MM.1S (cell line): Measurements from ENCODE around the gene TCF7L2.

ENCODE experiments used
- DNase-seq: peaks from one replicate; pipeline ENCODE4 v3.0.0-alpha.2; 2015
- H2AFZ ChIP-seq: fragments of 300-600 bp; sonication (generic); 2 replicates; pipeline ENCODE4 v1.6.0; 2016; ENCODE audit warnings: antibody characterized with exemption, low read length
- H3F3A ChIP-seq: fragments of 300-600 bp; sonication (generic); 2 replicates; pipeline ENCODE4 v1.6.1; 2016; ENCODE audit warnings: mild to moderate bottlenecking, antibody characterized with exemption, low read length, moderate library complexity, mixed read lengths; ENCODE audit not compliant: insufficient read depth
- H3K27ac ChIP-seq: fragments of 300-600 bp; sonication (generic); 2 replicates; pipeline ENCODE4 v1.5.1; 2016; ENCODE audit warnings: mild to moderate bottlenecking, low read length
- H3K27me3 ChIP-seq: fragments of 300-600 bp; sonication (generic); replicated peaks from 2 replicates; pipeline ENCODE4 v1.6.0; 2016; ENCODE audit warnings: low read length; ENCODE audit not compliant: insufficient read depth
- H3K36me3 ChIP-seq: fragments of 300-600 bp; sonication (generic); replicated peaks from 2 replicates; pipeline ENCODE4 v1.6.1; 2016; ENCODE audit warnings: mild to moderate bottlenecking, low read length, mixed read lengths; ENCODE audit not compliant: insufficient read depth
- H3K4me1 ChIP-seq: fragments of 300-600 bp; sonication (generic); 2 replicates; pipeline ENCODE4 v1.6.1; 2016; ENCODE audit warnings: low read length, mixed read lengths
- H3K4me2 ChIP-seq: fragments of 300-600 bp; sonication (generic); 2 replicates; pipeline ENCODE4 v1.6.0; 2016; ENCODE audit warnings: low read depth, low read length
- H3K4me3 ChIP-seq: fragments of 300-600 bp; sonication (generic); 2 replicates; pipeline ENCODE4 v1.5.1; 2016; ENCODE audit warnings: low read length, mixed read lengths
- H3K79me2 ChIP-seq: fragments of 300-600 bp; sonication (generic); 2 replicates; pipeline ENCODE4 v1.6.1; 2016; ENCODE audit warnings: mixed run types, low read length, mixed read lengths
- H3K9ac ChIP-seq: fragments of 300-600 bp; sonication (generic); 2 replicates; pipeline ENCODE4 v1.6.1; 2016; ENCODE audit warnings: low read length, mixed read lengths
- H3K9me2 ChIP-seq: fragments of 300-600 bp; sonication (generic); replicated peaks from 2 replicates; pipeline ENCODE4 v1.6.1; 2016; ENCODE audit warnings: mild to moderate bottlenecking, low read length, mixed read lengths; ENCODE audit not compliant: insufficient read depth
- H3K9me3 ChIP-seq: fragments of 300-600 bp; sonication (generic); replicated peaks from 2 replicates; pipeline ENCODE4 v1.6.1; 2016; ENCODE audit warnings: mild to moderate bottlenecking, low read length, mixed read lengths; ENCODE audit not compliant: insufficient read depth
- H4K20me1 ChIP-seq: fragments of 300-600 bp; sonication (generic); 2 replicates; pipeline ENCODE4 v1.6.1; 2016; ENCODE audit warnings: mild to moderate bottlenecking, low read length, moderate library complexity, mixed read lengths; ENCODE audit not compliant: insufficient read depth
- EZH2 ChIP-seq: fragments of 300-600 bp; sonication (generic); optimal IDR thresholded peaks from 2 replicates; pipeline ENCODE3; 2017; ENCODE audit warnings: low read depth, mild to moderate bottlenecking, antibody characterized with exemption, low read length, mixed read lengths
- EZH2phosphoT487 ChIP-seq: fragments of 300-600 bp; sonication (generic); IDR thresholded peaks from 2 replicates; pipeline ENCODE4 v1.6.1; 2018; ENCODE audit warnings: antibody characterized with exemption, low read length
- TF ChIP-seq, protein P1 (sequence below): fragments of 300-600 bp; sonication (generic); IDR thresholded peaks from 2 replicates; pipeline ENCODE4 v1.5.1; 2016; ENCODE audit warnings: antibody characterized with exemption, low read length, mixed read lengths

Gene TCF7L2

DNA sequence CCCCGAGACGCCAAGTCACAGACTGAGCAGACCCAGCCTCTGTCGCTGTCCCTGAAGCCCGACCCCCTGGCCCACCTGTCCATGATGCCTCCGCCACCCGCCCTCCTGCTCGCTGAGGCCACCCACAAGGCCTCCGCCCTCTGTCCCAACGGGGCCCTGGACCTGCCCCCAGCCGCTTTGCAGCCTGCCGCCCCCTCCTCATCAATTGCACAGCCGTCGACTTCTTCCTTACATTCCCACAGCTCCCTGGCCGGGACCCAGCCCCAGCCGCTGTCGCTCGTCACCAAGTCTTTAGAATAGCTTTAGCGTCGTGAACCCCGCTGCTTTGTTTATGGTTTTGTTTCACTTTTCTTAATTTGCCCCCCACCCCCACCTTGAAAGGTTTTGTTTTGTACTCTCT lies 215.6 kb downstream of the TCF7L2 start:
- no peaks in the 10 kb centered on the region for H3F3A ChIP-seq
- no peak overlapping the region for H3K9ac ChIP-seq
- no peak overlapping the region for H2AFZ ChIP-seq
- H3K4me1 ChIP-seq: peaks cover 3% of the 10 kb centered on the region; the same call in 1 of the 2 replicates
- TF ChIP-seq, protein P1, sequence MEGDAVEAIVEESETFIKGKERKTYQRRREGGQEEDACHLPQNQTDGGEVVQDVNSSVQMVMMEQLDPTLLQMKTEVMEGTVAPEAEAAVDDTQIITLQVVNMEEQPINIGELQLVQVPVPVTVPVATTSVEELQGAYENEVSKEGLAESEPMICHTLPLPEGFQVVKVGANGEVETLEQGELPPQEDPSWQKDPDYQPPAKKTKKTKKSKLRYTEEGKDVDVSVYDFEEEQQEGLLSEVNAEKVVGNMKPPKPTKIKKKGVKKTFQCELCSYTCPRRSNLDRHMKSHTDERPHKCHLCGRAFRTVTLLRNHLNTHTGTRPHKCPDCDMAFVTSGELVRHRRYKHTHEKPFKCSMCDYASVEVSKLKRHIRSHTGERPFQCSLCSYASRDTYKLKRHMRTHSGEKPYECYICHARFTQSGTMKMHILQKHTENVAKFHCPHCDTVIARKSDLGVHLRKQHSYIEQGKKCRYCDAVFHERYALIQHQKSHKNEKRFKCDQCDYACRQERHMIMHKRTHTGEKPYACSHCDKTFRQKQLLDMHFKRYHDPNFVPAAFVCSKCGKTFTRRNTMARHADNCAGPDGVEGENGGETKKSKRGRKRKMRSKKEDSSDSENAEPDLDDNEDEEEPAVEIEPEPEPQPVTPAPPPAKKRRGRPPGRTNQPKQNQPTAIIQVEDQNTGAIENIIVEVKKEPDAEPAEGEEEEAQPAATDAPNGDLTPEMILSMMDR: no peak
- TF ChIP-seq EZH2phosphoT487 (no peak), EZH2 (no peak)
- no peaks in the 10 kb centered on the region for H3K9me2 ChIP-seq
- no peaks in the 10 kb centered on the region for H4K20me1 ChIP-seq
- no peak overlapping the region for H3K27ac ChIP-seq
- H3K27me3 ChIP-seq: peaks cover 34% of the 10 kb centered on the region
- no peak overlapping the region for H3K4me3 ChIP-seq
- no peak overlapping the region for H3K4me2 ChIP-seq
- no peaks in the 10 kb centered on the region; the same call in 1 of the 2 replicates for H3K9me3 ChIP-seq
- H3K36me3 ChIP-seq: no peaks in the 10 kb centered on the region
- H3K79me2 ChIP-seq: no peaks in the 10 kb centered on the region
- no peak for DNase-seq

DNA sequence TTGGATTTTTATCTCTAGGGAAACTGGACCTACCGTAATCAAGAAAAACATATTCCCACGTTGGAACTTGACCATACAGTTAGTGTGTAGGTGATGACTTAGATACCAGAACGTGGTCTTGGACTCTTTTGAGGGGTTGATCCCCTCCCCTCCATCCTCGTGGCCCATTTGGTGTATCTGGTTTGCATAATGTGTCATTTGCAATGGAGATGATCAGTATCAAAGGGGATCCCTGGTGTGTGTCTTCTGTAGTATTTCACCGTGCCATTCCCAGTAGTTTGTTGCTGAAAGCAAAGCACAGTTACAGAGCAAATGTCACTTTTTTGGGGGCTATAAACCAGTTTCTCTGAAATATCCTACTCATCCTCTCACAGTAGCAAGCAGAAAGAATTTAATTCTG lies 217.7 kb downstream of the TCF7L2 start:
- Histone ChIP-seq H3K9me2 (no peaks in the 10 kb centered on the region), H4K20me1 (no peaks in the 10 kb centered on the region), H3K27ac (no peak overlapping the region), H3K4me3 (no peak overlapping the region), H3K27me3 (peaks cover 40% of the 10 kb centered on the region), H3K4me2 (no peak overlapping the region), H3K79me2 (no peaks in the 10 kb centered on the region), H3F3A (no peaks in the 10 kb centered on the region), H2AFZ (no peak overlapping the region), H3K36me3 (no peaks in the 10 kb centered on the region), H3K9me3 (no peaks in the 10 kb centered on the region; the same call in 1 of the 2 replicates), H3K9ac (no peak overlapping the region), H3K4me1 (peaks cover 3% of the 10 kb centered on the region; the same call in 1 of the 2 replicates)
- TF ChIP-seq EZH2: no peak
- TF ChIP-seq, protein P1: no peak
- no peak for TF ChIP-seq EZH2phosphoT487
- DNase-seq: no peak

DNA sequence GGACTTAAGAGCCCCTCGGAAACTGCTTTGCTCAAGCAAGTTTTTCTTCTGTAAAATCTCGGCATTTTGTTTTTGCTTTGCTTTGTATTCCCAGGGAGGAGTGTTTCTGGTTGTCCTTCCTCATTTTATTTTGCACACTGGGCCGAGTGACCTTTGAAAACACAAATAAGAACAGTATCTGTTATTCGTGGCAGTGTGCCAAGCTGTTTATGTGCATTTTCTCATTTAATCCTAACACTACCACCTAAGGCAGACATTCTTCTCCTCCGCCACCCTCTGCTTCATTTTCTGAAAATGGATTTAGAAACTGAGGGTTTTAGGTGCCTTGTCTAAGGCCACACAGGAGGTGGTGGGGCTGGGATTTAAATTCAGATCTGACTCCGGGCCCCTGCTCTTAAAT lies 218.5 kb downstream of the TCF7L2 start:
- Histone ChIP-seq H3K27me3 (peaks cover 40% of the 10 kb centered on the region), H3K9me3 (no peaks in the 10 kb centered on the region; the same call in 1 of the 2 replicates), H3K9ac (no peak overlapping the region), H3K79me2 (no peaks in the 10 kb centered on the region), H3K4me1 (peaks cover 3% of the 10 kb centered on the region; the same call in 1 of the 2 replicates), H3K27ac (no peak overlapping the region), H3K36me3 (no peaks in the 10 kb centered on the region), H3F3A (no peaks in the 10 kb centered on the region), H4K20me1 (no peaks in the 10 kb centered on the region), H3K4me3 (no peak overlapping the region), H2AFZ (no peak overlapping the region), H3K4me2 (no peak overlapping the region), H3K9me2 (no peaks in the 10 kb centered on the region)
- no peak for TF ChIP-seq EZH2
- TF ChIP-seq, protein P1: no peak
- no peak for TF ChIP-seq EZH2phosphoT487
- DNase-seq: no peak
